K562 treated with DMSO at 1 percent for 48 hours (cell line): Measurements from ENCODE around the gene NOSIP. TPM values are rescaled to one million over a fixed set of nuclear protein-coding genes. Genes with fewer than 3 reads are reported as not detected.

Source experiments
- total RNA-seq: library from RNA; unstranded; fragments of 300-600 nt; gene quantifications from 2 replicates; pipeline ENCODE4 v1.2.3, GENCODE V29; 2022; ENCODE audit warnings: low replicate concordance; ENCODE audit errors: extremely low read depth

The NOSIP gene
- total RNA-seq: 906 TPM in 1 of 2 replicates, not detected in the other

GRCh38 chr19:49580264-49581006, at the start of gene NOSIP:
Gene NOSIP (minus strand): TSS chr19:49580556. CDS start chr19:49560691, 19,865 bp downstream.

GRCh38 chr19:49590971-49591730, 10.8 kb upstream of the NOSIP start, which contains the start of gene PRR12:
Gene PRR12 (plus strand): TSS chr19:49591182. CDS start chr19:49591655, 473 bp downstream.

GRCh38 chr19:49581007-49581508, 702 bp upstream of the NOSIP start, which contains the start of gene PRRG2:
Gene PRRG2 (plus strand): TSS chr19:49581316. CDS start chr19:49583220, 1,904 bp downstream.

Other genes with a start within 250 kb of the NOSIP start
- gene CD37, start 245.2 kb downstream of the NOSIP start, total RNA-seq: not detected in 2 replicates
- gene TEAD2, start 218.1 kb downstream of the NOSIP start, total RNA-seq: not detected in 2 replicates
- not detected in 2 replicates for gene DKKL1, start 216.7 kb downstream of the NOSIP start, total RNA-seq
- gene KASH5, start 192.3 kb downstream of the NOSIP start, total RNA-seq: not detected in 2 replicates
- not detected in 2 replicates for gene PTH2, start 157.1 kb downstream of the NOSIP start, total RNA-seq
- gene GFY, start 155.2 kb downstream of the NOSIP start, total RNA-seq: not detected in 2 replicates
- not detected in 2 replicates for gene SLC17A7, start 139.0 kb downstream of the NOSIP start, total RNA-seq
- not detected in 2 replicates for gene PIH1D1, start 128.7 kb downstream of the NOSIP start, total RNA-seq
- not detected in 2 replicates for gene ALDH16A1, start 127.3 kb downstream of the NOSIP start, total RNA-seq
- gene FLT3LG, start 106.3 kb downstream of the NOSIP start, total RNA-seq: not detected in 2 replicates
- 3,760 and 3,772 TPM in 2 replicates for gene RPL13A, start 92.9 kb downstream of the NOSIP start, total RNA-seq
- 2,330 TPM in 1 of 2 replicates, not detected in the other for gene RPS11, start 84.1 kb downstream of the NOSIP start, total RNA-seq
- not detected in 2 replicates for gene FCGRT, start 67.9 kb downstream of the NOSIP start, total RNA-seq
- not detected in 2 replicates for gene RCN3, start 52.6 kb downstream of the NOSIP start, total RNA-seq
- not detected in 2 replicates for gene PRRG2, start 760 bp upstream of the NOSIP start, total RNA-seq
- not detected in 2 replicates for gene PRR12, start 10.6 kb upstream of the NOSIP start, total RNA-seq
- gene RRAS, start 59.6 kb upstream of the NOSIP start, total RNA-seq: not detected in 2 replicates
- gene SCAF1, start 61.7 kb upstream of the NOSIP start, total RNA-seq: not detected in 2 replicates
- gene IRF3, start 85.3 kb upstream of the NOSIP start, total RNA-seq: not detected in 2 replicates
- gene BCL2L12, start 85.4 kb upstream of the NOSIP start, total RNA-seq: not detected in 2 replicates
- gene PRMT1, start 96.7 kb upstream of the NOSIP start, total RNA-seq: not detected in 2 replicates
- gene ADM5, start 109.0 kb upstream of the NOSIP start, total RNA-seq: not detected in 2 replicates
- not detected in 2 replicates for gene CPT1C, start 110.6 kb upstream of the NOSIP start, total RNA-seq
- not detected in 2 replicates for gene TSKS, start 182.8 kb upstream of the NOSIP start, total RNA-seq
- gene AP2A1, start 186.4 kb upstream of the NOSIP start, total RNA-seq: 113 TPM in 1 of 2 replicates, not detected in the other
- not detected in 2 replicates for gene FUZ, start 232.7 kb upstream of the NOSIP start, total RNA-seq
- not detected in 2 replicates for gene MED25, start 237.7 kb upstream of the NOSIP start, total RNA-seq